B cell (primary cell): Measurements from ENCODE around the gene API5. TPM values are rescaled to one million over a fixed set of nuclear protein-coding genes. Genes with fewer than 3 reads are reported as not detected.

ENCODE experiments used
- ATAC-seq: fragments of 200-7000 bp; cut with Tn5 transposase; one replicate; pipeline ENCODE4 v1.10.0; 2021; ENCODE audit warnings: low read depth, mild to moderate bottlenecking, moderate number of reproducible peaks, moderate library complexity
- CTCF ChIA-PET: fragments of 350-600 bp; sonication (Branson Sonifier 250); formaldehyde crosslinking; loops from one replicate; lab custom pipeline; 2021; ENCODE audit warnings: antibody characterized with exemption, inconsistent platforms; lab: Charles Lee
- POLR2A ChIA-PET: fragments of 350-600 bp; sonication (Branson Sonifier 250); formaldehyde crosslinking; loops from one replicate; lab custom pipeline; 2021; ENCODE audit warnings: antibody characterized with exemption; lab: Charles Lee
- DNase-seq: peaks from one replicate; pipeline ENCODE4 v3.0.0; 2013
- H2AFZ ChIP-seq: 2 replicates; pipeline ENCODE4 v1.6.1; 2012; ENCODE audit warnings: mild to moderate bottlenecking, low read depth, low read length; ENCODE audit not compliant: insufficient read depth, poor library complexity, severe bottlenecking
- H3K27ac ChIP-seq, 2 donors: 1 replicate in 1 of 2; 2 replicates in 1 of 2; pipeline ENCODE4 v1.5.1; 2012 to 2013; ENCODE audit warnings: low read length in 2 of 2, mild to moderate bottlenecking in 2 of 2, moderate library complexity in 1 of 2
- H3K27me3 ChIP-seq, 4 experiments: fragments of 200-600 bp in 1 of 4; sonication (generic) in 1 of 4; replicated peaks in 1 of 4; 1 replicate in 2 of 4; 2 replicates in 2 of 4; pipeline versions ENCODE4 v1.6.1 to v1.7.0; 2013 to 2016; ENCODE audit warnings: low read length in 3 of 4, mild to moderate bottlenecking in 2 of 4, mixed read lengths in 1 of 4, moderate library complexity in 1 of 4; ENCODE audit not compliant: insufficient read depth in 4 of 4, control insufficient read depth in 3 of 4; ENCODE audit errors: control extremely low read depth in 1 of 4
- H3K36me3 ChIP-seq, 2 experiments: replicated peaks in 1 of 2; 1 replicate in 1 of 2; 2 replicates in 1 of 2; pipeline versions ENCODE4 v1.6.1 to v1.7.1; 2013; ENCODE audit warnings: low read length in 1 of 2; ENCODE audit not compliant: insufficient read depth in 2 of 2, control insufficient read depth in 1 of 2; ENCODE audit errors: control extremely low read depth in 1 of 2, extremely low read depth in 1 of 2
- H3K4me1 ChIP-seq, 2 donors: fragments of 200-600 bp in 1 of 2; sonication (generic) in 1 of 2; 1 replicate in 1 of 2; 2 replicates in 1 of 2; pipeline versions ENCODE4 v1.5.1 to v1.6.1; 2013 to 2017; ENCODE audit warnings: low read length in 2 of 2; ENCODE audit not compliant: control insufficient read depth in 2 of 2, insufficient read depth in 2 of 2
- H3K4me2 ChIP-seq: replicated peaks from 2 replicates; pipeline ENCODE3; 2012; ENCODE audit warnings: mild to moderate bottlenecking, low read depth, low read length; ENCODE audit not compliant: poor library complexity, severe bottlenecking
- H3K4me3 ChIP-seq, 5 experiments: fragments of 200-600 bp in 1 of 5; sonication (generic) in 1 of 5; 1 replicate in 3 of 5; 2 replicates in 2 of 5; pipeline versions ENCODE4 v1.5.1 to v1.7.0; 2011 to 2016; ENCODE audit warnings: low read length in 4 of 5, mild to moderate bottlenecking in 4 of 5, low read depth in 2 of 5, control low read depth in 1 of 5, moderate library complexity in 1 of 5; ENCODE audit not compliant: insufficient read depth in 1 of 5; ENCODE audit errors: control extremely low read depth in 1 of 5, extremely low read depth in 1 of 5
- H3K79me2 ChIP-seq: fragments of 200-600 bp; sonication (generic); one replicate; pipeline ENCODE4 v1.6.0; 2016; ENCODE audit warnings: low read length; ENCODE audit not compliant: control insufficient read depth, insufficient read depth
- H3K9ac ChIP-seq: fragments of 200-600 bp; sonication (generic); 2 replicates; pipeline ENCODE4 v1.6.1; 2017; ENCODE audit warnings: mild to moderate bottlenecking, low read length, moderate library complexity
- H3K9me3 ChIP-seq, 3 donors: one replicate each; pipeline versions ENCODE4 v1.6.1 to v1.7.1; 2013; ENCODE audit warnings: low read length in 2 of 3; ENCODE audit not compliant: control insufficient read depth in 2 of 3, insufficient read depth in 1 of 3; ENCODE audit errors: control extremely low read depth in 1 of 3
- H4K20me1 ChIP-seq: 2 replicates; pipeline ENCODE4 v1.6.0; 2012; ENCODE audit warnings: mild to moderate bottlenecking, low read length; ENCODE audit not compliant: insufficient read depth, control insufficient read depth, poor library complexity, severe bottlenecking
- H3K27ac Mint-ChIP-seq: one replicate; pipeline ENCODE4 v1.8.0; 2021; ENCODE audit warnings: mixed read lengths
- H3K27me3 Mint-ChIP-seq: one replicate; pipeline ENCODE4 v1.8.0; 2021; ENCODE audit warnings: mixed read lengths
- H3K4me1 Mint-ChIP-seq: one replicate; pipeline ENCODE4 v1.8.0; 2021; ENCODE audit warnings: mixed read lengths
- H3K4me3 Mint-ChIP-seq: one replicate; pipeline ENCODE4 v1.8.0; 2021; ENCODE audit warnings: mixed read lengths
- H3K9me3 Mint-ChIP-seq: one replicate; pipeline ENCODE4 v1.8.0; 2022; ENCODE audit warnings: mixed read lengths; ENCODE audit not compliant: insufficient read depth
- CTCF ChIP-seq: fragments of 200-600 bp; IDR thresholded peaks from one replicate; pipeline ENCODE4 v1.8.0; 2022; ENCODE audit warnings: antibody characterized with exemption, mild to moderate bottlenecking
- EZH2 ChIP-seq: IDR thresholded peaks from 2 replicates; pipeline ENCODE4 v1.6.1; 2012; ENCODE audit warnings: borderline replicate concordance, low read depth, mild to moderate bottlenecking, moderate library complexity, low read length; ENCODE audit not compliant: insufficient read depth, poor library complexity, severe bottlenecking
- WGBS: methylation state at CpG from one replicate; pipeline ENCODE4 v1.1.5; 2013; ENCODE audit warnings: missing lambda C conversion rate; ENCODE audit not compliant: insufficient coverage; 5-methylcytosine and 5-hydroxymethylcytosine counted together
- intact Hi-C: fragments of 100-400 bp; cut with micrococcal nuclease; formaldehyde crosslinking; loops from one replicate; pipeline ENCODE4 v1.10.0; 2022
- polyA plus RNA-seq: library from polyadenylated mRNA; depleted of rRNA; stranded (reverse); fragments of >200 nt; gene quantifications from 2 replicates; pipeline ENCODE4 v1.2.3, GENCODE V29; 2012
- total RNA-seq, 2 donors: library from RNA; stranded (reverse); fragments of 120-200 nt in 1 of 2; gene quantifications; 1 replicate in 1 of 2; 2 replicates in 1 of 2; pipeline versions ENCODE4 v1.2.3 to v1.2.4, GENCODE V29; 2013 to 2022

API5 gene
- total and polyA plus RNA-seq, 2 donors (not counting 1 experiment from before 2014, with no cell fraction given): 16.6 to 94.7 TPM

- peak overlapping the region; percentile 66 for H3K27ac Mint-ChIP-seq
- POLR2A ChIA-PET: no interaction called here
These were observed 55.8 kb downstream of the API5 start for GRCh38 chr11:43367382-43368178.

More at GRCh38 chr11:43367382-43368178, 55.8 kb downstream of the API5 start:
- Histone ChIP-seq H3K27me3 (no peaks in the 10 kb centered on the region), H3K4me3 (no peak overlapping the region), H3K9me3 (no peaks in the 10 kb centered on the region), H3K36me3 (peaks cover 0 to 8% of the 10 kb centered on the region in 2 experiments), H4K20me1 (peaks cover 69% of the 10 kb centered on the region), H3K27ac (peak overlapping the region in 1 of 2 donors; percentile 47), H3K79me2 (peaks cover 100% of the 10 kb centered on the region), H3K4me1 (peaks cover 15 to 16% of the 10 kb centered on the region in 2 donors), H3K4me2 (peak overlapping the region; percentile 9), H2AFZ (no peak overlapping the region), H3K9ac (peak overlapping the region; percentile 4)
- TF ChIP-seq EZH2: no peak
- TF ChIP-seq CTCF: no peak
- Mint-ChIP-seq H3K4me1 (peaks cover 40% of the 10 kb centered on the region), H3K4me3 (peak overlapping the region; percentile 1), H3K9me3 (no peaks in the 10 kb centered on the region), H3K27me3 (no peaks in the 10 kb centered on the region)
- 66% methylated on average over 4 of the region's 7 CpGs for whole genome bisulfite sequencing
- peak; percentile 64 for ATAC-seq
- intact Hi-C loops: no loop called here
- CTCF ChIA-PET: no interaction called here
- peak; percentile 70 for DNase-seq
